Body of pancreas (tissue), 4 donors: ENCODE data around the gene IL11RA. TPM values are rescaled to one million over a fixed set of nuclear protein-coding genes. Genes with fewer than 3 reads are reported as not detected.
"Not testable (repeated sequence)": the region's sequence is repeated elsewhere in the genome, so short reads cannot be mapped to it uniquely, and the experiment has no call there.

ENCODE experiments used
- ATAC-seq: fragments of 150-250 bp; one replicate; pipeline ENCODE4 v1.9.1; 2016
- DNase-seq, 4 donors: peaks; one replicate each; pipeline ENCODE4 v3.0.0-alpha.2; 2019
- H3K27ac ChIP-seq, 4 donors: fragments of 200-600 bp; sonication (generic); 1 replicate in 3 of 4; 2 replicates in 1 of 4; pipeline versions ENCODE4 v1.5.1 to v1.6.1; 2016 to 2019; ENCODE audit warnings: mild to moderate bottlenecking in 1 of 4, mixed read lengths in 1 of 4, moderate library complexity in 1 of 4
- H3K27me3 ChIP-seq, 2 donors: fragments of 200-600 bp; sonication (generic); one replicate each; pipeline ENCODE4 v1.6.0; 2016; ENCODE audit warnings: mild to moderate bottlenecking in 1 of 2
- H3K36me3 ChIP-seq, 2 donors: fragments of 200-600 bp; sonication (generic); replicated peaks in 1 of 2; 2 replicates each; pipeline ENCODE4 v1.5.1; 2016; ENCODE audit warnings: low read depth in 2 of 2; ENCODE audit not compliant: insufficient read depth in 1 of 2
- H3K4me1 ChIP-seq: fragments of 200-600 bp; sonication (generic); one replicate; pipeline ENCODE4 v1.6.0; 2016
- H3K4me3 ChIP-seq, 2 donors: fragments of 200-600 bp; sonication (generic); 1 replicate in 1 of 2; 2 replicates in 1 of 2; pipeline ENCODE4 v1.5.1; 2016 to 2019
- H3K9me3 ChIP-seq, 3 donors: fragments of 200-600 bp; sonication (generic); 1 replicate in 2 of 3; 2 replicates in 1 of 3; pipeline ENCODE4 v1.5.1; 2016
- POLR2A ChIP-seq, 3 donors: fragments of 450-650 bp; IDR thresholded peaks; one replicate each; pipeline ENCODE4 v1.6.1; 2016; ENCODE audit warnings: antibody characterized with exemption in 3 of 3, mild to moderate bottlenecking in 2 of 3
- WGBS, 2 donors: methylation state at CpG; one replicate each; pipeline ENCODE4 v1.1.5; 2017; 5-methylcytosine and 5-hydroxymethylcytosine counted together
- intact Hi-C: fragments of 100-400 bp; cut with DNase I; formaldehyde crosslinking; loops from one replicate; pipeline ENCODE4 v1.15.1; 2023
- total RNA-seq, 2 donors: library from RNA; depleted of rRNA; stranded (reverse); fragments of >200 nt; gene quantifications; one replicate each; pipeline ENCODE4 v1.1.0, GENCODE V29; 2016
- TF ChIP-seq, protein P1 (sequence below), 7 experiments: fragments of 450-650 bp in 4 of 7; fragments of 200-600 bp in 3 of 7; sonication (generic) in 3 of 7; IDR thresholded peaks; one replicate each; pipeline ENCODE4 v1.5.1; 2016 to 2019; ENCODE audit warnings: antibody characterized with exemption in 7 of 7

Gene IL11RA
- total RNA-seq, 2 donors from 2014 or later, result 14.5 to 27.4 TPM

- intact Hi-C loops, result no loop called here
- peak overlapping the region; percentile 71 to 84 (median 79) for H3K27ac ChIP-seq
- TF ChIP-seq, protein P1, sequence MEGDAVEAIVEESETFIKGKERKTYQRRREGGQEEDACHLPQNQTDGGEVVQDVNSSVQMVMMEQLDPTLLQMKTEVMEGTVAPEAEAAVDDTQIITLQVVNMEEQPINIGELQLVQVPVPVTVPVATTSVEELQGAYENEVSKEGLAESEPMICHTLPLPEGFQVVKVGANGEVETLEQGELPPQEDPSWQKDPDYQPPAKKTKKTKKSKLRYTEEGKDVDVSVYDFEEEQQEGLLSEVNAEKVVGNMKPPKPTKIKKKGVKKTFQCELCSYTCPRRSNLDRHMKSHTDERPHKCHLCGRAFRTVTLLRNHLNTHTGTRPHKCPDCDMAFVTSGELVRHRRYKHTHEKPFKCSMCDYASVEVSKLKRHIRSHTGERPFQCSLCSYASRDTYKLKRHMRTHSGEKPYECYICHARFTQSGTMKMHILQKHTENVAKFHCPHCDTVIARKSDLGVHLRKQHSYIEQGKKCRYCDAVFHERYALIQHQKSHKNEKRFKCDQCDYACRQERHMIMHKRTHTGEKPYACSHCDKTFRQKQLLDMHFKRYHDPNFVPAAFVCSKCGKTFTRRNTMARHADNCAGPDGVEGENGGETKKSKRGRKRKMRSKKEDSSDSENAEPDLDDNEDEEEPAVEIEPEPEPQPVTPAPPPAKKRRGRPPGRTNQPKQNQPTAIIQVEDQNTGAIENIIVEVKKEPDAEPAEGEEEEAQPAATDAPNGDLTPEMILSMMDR (IDR thresholded peaks at IDR 0.05), result no peak
- peak in 1 of 3 donors; percentile 22 for TF ChIP-seq POLR2A (IDR thresholded peaks at IDR 0.05)
- ATAC-seq, result no peak
- no peaks in the 10 kb centered on the region for H3K36me3 ChIP-seq
- 5 to 15% methylated on average over 7 of the region's 7 CpGs for WGBS, 2 donors
- no peaks in the 10 kb centered on the region for H3K9me3 ChIP-seq
- peak overlapping the region; percentile 32 to 48 for H3K4me3 ChIP-seq
- no peaks in the 10 kb centered on the region for H3K27me3 ChIP-seq
- DNase-seq, result no peak
- peaks cover 28% of the 10 kb centered on the region for H3K4me1 ChIP-seq
Measured at GRCh38 chr9:34638138-34638445, 13.9 kb upstream of the IL11RA start.

DNA sequence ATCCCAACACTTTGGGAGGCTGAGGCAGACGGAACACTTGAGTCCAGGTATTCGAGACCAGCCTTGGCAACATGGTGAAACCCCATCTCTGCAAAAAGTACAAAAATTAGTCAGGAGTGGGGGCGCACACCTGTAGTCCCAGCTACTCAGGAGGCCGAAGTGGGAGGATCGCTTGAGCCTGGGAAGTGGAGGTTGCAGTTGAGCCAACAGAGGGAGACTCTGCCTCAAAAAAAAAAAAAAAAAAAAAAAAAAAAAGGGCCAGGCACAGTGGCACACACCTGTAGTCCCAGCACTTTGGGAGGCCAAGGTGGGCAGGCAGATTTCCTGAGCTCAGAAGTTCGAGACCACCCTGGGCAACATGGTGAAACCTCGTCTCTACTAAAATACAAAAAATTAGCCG lies 12.7 kb upstream of the IL11RA start:
- H3K4me3 ChIP-seq, H3K27ac ChIP-seq, H3K9me3 ChIP-seq, ATAC-seq, H3K36me3 ChIP-seq, H3K27me3 ChIP-seq, intact Hi-C loops, DNase-seq: not testable (repeated sequence)
- peaks cover 29% of the 10 kb centered on the region for H3K4me1 ChIP-seq
- 86 to 97% methylated on average over 7 to 8 of the region's 8 CpGs for WGBS, 2 donors

DNA sequence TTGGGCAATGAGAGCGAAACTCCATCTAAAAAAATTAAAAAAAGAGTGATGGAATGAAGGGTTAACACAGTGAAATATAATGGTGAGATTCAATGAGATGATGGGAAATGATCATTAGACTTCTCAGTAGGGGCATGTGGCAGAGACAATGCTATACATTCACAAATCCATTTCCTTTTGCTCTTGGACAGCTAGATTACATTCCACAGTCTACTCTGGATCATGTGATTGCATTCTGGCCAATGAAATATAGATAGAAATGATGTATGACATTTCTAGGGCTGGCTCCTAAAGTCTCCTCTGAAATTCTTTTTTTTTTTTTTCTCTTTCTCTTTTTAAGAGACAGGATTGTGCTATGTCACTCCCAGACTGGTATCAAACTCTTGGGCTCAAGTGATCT lies 9.3 kb upstream of the IL11RA start:
- intact Hi-C loops, result no loop called here
- no peaks in the 10 kb centered on the region for H3K9me3 ChIP-seq
- H3K4me1 ChIP-seq, result peaks cover 38% of the 10 kb centered on the region
- no peak for ATAC-seq
- no peaks in the 10 kb centered on the region for H3K27me3 ChIP-seq
- no peaks in the 10 kb centered on the region for H3K36me3 ChIP-seq
- 100% methylated on average over 1 of the region's 1 CpG for WGBS, 2 donors
- no peak for DNase-seq
- no peak overlapping the region for H3K4me3 ChIP-seq
- no peak overlapping the region for H3K27ac ChIP-seq
- TF ChIP-seq, protein P1 (IDR thresholded peaks at IDR 0.05), result no peak
- no peak for TF ChIP-seq POLR2A (IDR thresholded peaks at IDR 0.05)

GRCh38 chr9:34644766-34645314 lies 7.1 kb upstream of the IL11RA start:
- ATAC-seq (no peak), DNase-seq (no peak)
- H3K36me3 ChIP-seq, result no peaks in the 10 kb centered on the region
- H3K4me1 ChIP-seq, result peaks cover 39% of the 10 kb centered on the region
- H3K27me3 ChIP-seq, result no peaks in the 10 kb centered on the region
- TF ChIP-seq POLR2A (IDR thresholded peaks at IDR 0.05), result no peak
- TF ChIP-seq, protein P1 (IDR thresholded peaks at IDR 0.05), result no peak
- H3K9me3 ChIP-seq, result no peaks in the 10 kb centered on the region
- no peak overlapping the region for H3K4me3 ChIP-seq
- intact Hi-C loops, result no loop called here
- peak overlapping the region in 1 of 4 donors; percentile 49 for H3K27ac ChIP-seq

- H3K27me3 ChIP-seq, result no peaks in the 10 kb centered on the region
- TF ChIP-seq, protein P1 (IDR thresholded peaks at IDR 0.05), result peak in 6 of 7 experiments; percentile 6 to 61 (median 42)
- TF ChIP-seq POLR2A (IDR thresholded peaks at IDR 0.05), result peak; percentile 39 to 75 (median 72)
- H3K4me3 ChIP-seq, result peak within 1 kb of the TSS; percentile 45 to 58
- peak; percentile 87 for ATAC-seq
- no peaks in the 10 kb centered on the region for H3K9me3 ChIP-seq
- peak; percentile 93 to 96 (median 94) for DNase-seq
- no peaks in the 10 kb centered on the region for H3K36me3 ChIP-seq
- WGBS, 2 donors, result 5 to 39% methylated on average over 4 to 43 of the region's 43 CpGs
- peaks cover 47% of the 10 kb centered on the region for H3K4me1 ChIP-seq
- intact Hi-C loops, result no loop called here
- H3K27ac ChIP-seq, result peak within 1 kb of the TSS; percentile 63 to 86 (median 82)
Measured at GRCh38 chr9:34646211-34647083, 5.5 kb upstream of the IL11RA start, which contains the start of gene GALT. Gene GALT, plus strand, starts transcription at chr9:34646675. Its CDS starts 30 bp downstream, at chr9:34646705.
